HepG2 (cell line): Measurements from ENCODE around the gene PALM. TPM values are rescaled to one million over a fixed set of nuclear protein-coding genes. Genes with fewer than 3 reads are reported as not detected.

Experiments used
- ATAC-seq: fragments of 200-7000 bp; cut with Tn5 transposase; 3 replicates; pipeline ENCODE4 v1.9.1; 2020; ENCODE audit warnings: mild to moderate bottlenecking, moderate library complexity
- BruUV-seq: library from RNA; stranded (reverse); fragments of 400-500 nt; replicated peaks from 2 replicates; lab custom pipeline; 2021; lab: Mats Ljungman, UMichigan
- CTCF ChIA-PET: fragments of 300-600 bp; formaldehyde crosslinking; extraction: SDS; loops from one replicate; lab custom pipeline; 2021; ENCODE audit warnings: low total read pairs, inconsistent platforms, low intra/inter-chr PET ratio; lab: Yijun Ruan, JAX
- POLR2A ChIA-PET: fragments of 350-600 bp; sonication (Branson Sonifier 250); formaldehyde crosslinking; loops from one replicate; lab custom pipeline; 2020; ENCODE audit warnings: antibody characterized with exemption, inconsistent platforms; lab: Yijun Ruan, JAX
- DNase-seq: peaks from one replicate; pipeline ENCODE4 v3.0.0-alpha.2; 2015; ENCODE audit warnings: low spot score
- FAIRE-seq: peaks from 3 replicates; lab custom pipeline; 2011; peaks lifted over from hg19 to GRCh38; lab: Jason Lieb, UNC
- H2AFZ ChIP-seq: one replicate; pipeline ENCODE4 v1.6.1; 2011; ENCODE audit warnings: low read length, inconsistent platforms
- H3K27ac ChIP-seq: fragments of 300-600 bp; 3 replicates; pipeline ENCODE4 v1.8.0; 2011; ENCODE audit warnings: mixed run types, mild to moderate bottlenecking, mixed read lengths, low read length, inconsistent platforms; ENCODE audit not compliant: insufficient read depth; ENCODE audit errors: extremely low read length
- H3K27me3 ChIP-seq, 2 experiments: fragments of 200-600 bp in 1 of 2; 2 replicates in 1 of 2; 3 replicates in 1 of 2; pipeline versions ENCODE4 v1.6.0 to v1.8.0; 2011; ENCODE audit warnings: low read length in 2 of 2, mild to moderate bottlenecking in 2 of 2, moderate library complexity in 2 of 2, inconsistent platforms in 1 of 2; ENCODE audit not compliant: insufficient read depth in 2 of 2, control insufficient read depth in 1 of 2
- H3K36me3 ChIP-seq, 2 experiments: fragments of 200-600 bp in 1 of 2; replicated peaks in 1 of 2; 2 replicates in 1 of 2; 3 replicates in 1 of 2; pipeline versions ENCODE4 v1.5.1 to v1.8.0; 2011; ENCODE audit warnings: low read length in 2 of 2, inconsistent platforms in 1 of 2; ENCODE audit not compliant: insufficient read depth in 2 of 2, control insufficient read depth in 1 of 2
- H3K4me1 ChIP-seq: 2 replicates; pipeline ENCODE4 v1.5.1; 2012; ENCODE audit warnings: low read length, inconsistent platforms; ENCODE audit not compliant: insufficient read depth
- H3K4me2 ChIP-seq: 2 replicates; pipeline ENCODE4 v1.6.0; 2011; ENCODE audit warnings: low read depth, low read length, inconsistent platforms
- H3K4me3 ChIP-seq, 3 experiments: fragments of 200-600 bp in 1 of 3; sonication (generic), shearing (Covaris generic) in 1 of 3; replicated peaks in 1 of 3; 2 replicates each; pipeline ENCODE4 v1.5.1; 2011 to 2016; ENCODE audit warnings: low read length in 3 of 3, inconsistent platforms in 2 of 3, low read depth in 2 of 3, mild to moderate bottlenecking in 2 of 3, control low read depth in 1 of 3, mixed read lengths in 1 of 3; ENCODE audit not compliant: insufficient read depth in 1 of 3
- H3K79me2 ChIP-seq: one replicate; pipeline ENCODE4 v1.6.1; 2011; ENCODE audit warnings: low read length, inconsistent platforms; ENCODE audit not compliant: insufficient read depth
- H3K9ac ChIP-seq: 2 replicates; pipeline ENCODE4 v1.6.0; 2011; ENCODE audit warnings: mild to moderate bottlenecking, low read depth, low read length, inconsistent platforms; ENCODE audit not compliant: insufficient read depth
- H3K9me3 ChIP-seq: 2 replicates; pipeline ENCODE4 v1.5.1; 2012; ENCODE audit warnings: mild to moderate bottlenecking, low read length
- H4K20me1 ChIP-seq: 2 replicates; pipeline ENCODE4 v1.6.0; 2011; ENCODE audit warnings: inconsistent platforms, mild to moderate bottlenecking, low read length, moderate library complexity; ENCODE audit not compliant: insufficient read depth
- AGO1 ChIP-seq: fragments of 200-400 bp; formaldehyde crosslinking; IDR thresholded peaks from 2 replicates; pipeline ENCODE4 v1.6.1; 2017; ENCODE audit warnings: mild to moderate bottlenecking, low read depth, low read length, moderate library complexity; ENCODE audit not compliant: poor library complexity, severe bottlenecking
- CHD4 ChIP-seq: fragments of 200-600 bp; sonication (generic); IDR thresholded peaks from 2 replicates; pipeline ENCODE4 v1.7.0; 2017; ENCODE audit warnings: mild to moderate bottlenecking, low read length, borderline replicate concordance
- ELK4 ChIP-seq: sonication (generic); formaldehyde crosslinking; IDR thresholded peaks from 2 replicates; pipeline ENCODE4 v1.9.0; 2021; ENCODE audit warnings: missing genetic modification reagents, borderline replicate concordance
- ETV5 ChIP-seq: IDR thresholded peaks from 2 replicates; pipeline ENCODE4 v1.6.1; 2018; ENCODE audit warnings: missing biosample characterization, missing genetic modification reagents, inconsistent platforms, borderline replicate concordance
- HNRNPK ChIP-seq: fragments of 200-400 bp; formaldehyde crosslinking; IDR thresholded peaks from 2 replicates; pipeline ENCODE4 v1.6.1; 2018; ENCODE audit warnings: low read length, low read depth, moderate library complexity, mild to moderate bottlenecking; ENCODE audit not compliant: poor library complexity, severe bottlenecking
- HOXD1 ChIP-seq: sonication (generic); formaldehyde crosslinking; IDR thresholded peaks from 2 replicates; pipeline ENCODE4 v1.5.0; 2020; ENCODE audit warnings: missing genetic modification reagents
- NFRKB ChIP-seq: fragments of 450-650 bp; IDR thresholded peaks from 2 replicates; pipeline ENCODE4 v1.6.1; 2017
- NR1H2 ChIP-seq: sonication (generic); formaldehyde crosslinking; IDR thresholded peaks from 2 replicates; pipeline ENCODE4 v1.8.1; 2022; ENCODE audit warnings: low read depth, missing genetic modification reagents, borderline replicate concordance
- PITX1 ChIP-seq: sonication (generic); formaldehyde crosslinking; IDR thresholded peaks from 2 replicates; pipeline ENCODE4 v1.5.1; 2020; ENCODE audit warnings: mild to moderate bottlenecking, missing genetic modification reagents
- SNAI1 ChIP-seq: sonication (generic); formaldehyde crosslinking; IDR thresholded peaks from 2 replicates; pipeline ENCODE4 v1.5.0; 2020; ENCODE audit warnings: mild to moderate bottlenecking, missing genetic modification reagents, borderline replicate concordance
- SSRP1 ChIP-seq: IDR thresholded peaks from 2 replicates; pipeline ENCODE4 v1.6.1; 2016; ENCODE audit warnings: control low read depth
- STAT5B ChIP-seq: sonication (generic); formaldehyde crosslinking; IDR thresholded peaks from 2 replicates; pipeline ENCODE4 v1.4.0; 2020; ENCODE audit warnings: missing genetic modification reagents
- SYNCRIP ChIP-seq: fragments of 200-400 bp; formaldehyde crosslinking; IDR thresholded peaks from 2 replicates; pipeline ENCODE4 v1.6.1; 2018; ENCODE audit warnings: mild to moderate bottlenecking, low read depth, low read length; ENCODE audit not compliant: insufficient read depth
- ZFX ChIP-seq: sonication (generic); formaldehyde crosslinking; IDR thresholded peaks from 2 replicates; pipeline ENCODE4 v1.4.0; 2020; ENCODE audit warnings: mild to moderate bottlenecking, low read depth, missing genetic modification reagents, moderate library complexity
- ZKSCAN5 ChIP-seq: sonication (generic); formaldehyde crosslinking; IDR thresholded peaks from 2 replicates; pipeline ENCODE4 v1.5.1; 2020; ENCODE audit warnings: mild to moderate bottlenecking, missing genetic modification reagents
- ZNF33A ChIP-seq: sonication (generic); formaldehyde crosslinking; IDR thresholded peaks from 2 replicates; pipeline ENCODE4 v1.5.1; 2020; ENCODE audit warnings: missing genetic modification reagents, mild to moderate bottlenecking, moderate library complexity, borderline replicate concordance
- ZNF484 ChIP-seq: sonication (generic); formaldehyde crosslinking; IDR thresholded peaks from 2 replicates; pipeline ENCODE4 v1.5.1; 2020; ENCODE audit warnings: mild to moderate bottlenecking, low read depth, missing genetic modification reagents, borderline replicate concordance
- ZNF598 ChIP-seq: sonication (generic); formaldehyde crosslinking; IDR thresholded peaks from 2 replicates; pipeline ENCODE4 v1.5.1; 2020; ENCODE audit warnings: mild to moderate bottlenecking, missing genetic modification reagents, borderline replicate concordance
- ZNF691 ChIP-seq: sonication (generic); formaldehyde crosslinking; IDR thresholded peaks from 2 replicates; pipeline ENCODE4 v1.4.0; 2020; ENCODE audit warnings: missing genetic modification reagents, low read depth, mild to moderate bottlenecking, borderline replicate concordance
- ZNF777 ChIP-seq: sonication (generic); formaldehyde crosslinking; IDR thresholded peaks from 2 replicates; pipeline ENCODE4 v1.4.0; 2020; ENCODE audit warnings: missing genetic modification reagents
- ZNF83 ChIP-seq: sonication (generic); formaldehyde crosslinking; IDR thresholded peaks from 2 replicates; pipeline ENCODE4 v1.4.0; 2020; ENCODE audit warnings: missing genetic modification reagents, mild to moderate bottlenecking, borderline replicate concordance
- WGBS: methylation state at CpG from one replicate; pipeline ENCODE4 v1.1.6; 2017; ENCODE audit warnings: low lambda C conversion rate; 5-methylcytosine and 5-hydroxymethylcytosine counted together
- in situ Hi-C: cut with HindIII; loops from 2 replicates; pipeline ENCODE4 v1.10.0; 2017; ENCODE audit warnings: low pct_unique_long_range_greater_than_20kb; ENCODE audit not compliant: extremely low pct_ligation_motif_present
- intact Hi-C: fragments of 100-400 bp; cut with micrococcal nuclease; formaldehyde crosslinking; loops from one replicate; pipeline ENCODE4 v1.10.0; 2022; ENCODE audit not compliant: unreplicated experiment
- polyA plus RNA-seq, 8 experiments: library from polyadenylated mRNA; depleted of rRNA in 3 of 8; stranded (reverse) in 7 of 8; unstranded in 1 of 8; fragments of >200 nt; fragmentation: Illumina TruSeq in 4 of 8; extraction: Trizol in 4 of 8; gene quantifications; 2 replicates each; pipeline versions ENCODE4 v1.2.1 to v1.2.3, GENCODE V29; 2011 to 2016; ENCODE audit warnings: low read depth in 4 of 8, missing spikeins in 1 of 8, mixed read lengths in 1 of 8; ENCODE audit not compliant: insufficient read depth in 1 of 8
- total RNA-seq, 5 experiments: library from RNA; depleted of rRNA; stranded (reverse); fragments of >200 nt; fragmentation: Illumina TruSeq; extraction: Trizol; gene quantifications; 2 replicates each; pipeline ENCODE4 v1.2.3, GENCODE V29; 2016; ENCODE audit warnings: low read depth in 1 of 5

PALM gene
- total and polyA plus RNA-seq, 2 of the 13 experiments (the other 11 are each of a cell fraction or from before 2014, with no cell fraction given): 4.0 to 9.7 TPM

- TF ChIP-seq ZNF484 (CRISPR knock-in tag): no peak
- TF ChIP-seq STAT5B: no peak
- TF ChIP-seq ELK4: no peak
- TF ChIP-seq ZNF83: no peak
- no peak for TF ChIP-seq HOXD1
- 0 out of 2 replicates have a peak, but pooled peaks have one; percentile 29 for TF ChIP-seq ZFX (CRISPR knock-in tag)
- no peak for TF ChIP-seq NFRKB
- no peak for TF ChIP-seq ZNF598 (CRISPR knock-in tag)
- TF ChIP-seq HNRNPK: no peak
Observed at GRCh38 chr19:795073-795611, 86.4 kb downstream of the PALM start (continued).

GRCh38 chr19:795691-796581 lies 87.2 kb downstream of the PALM start:
- Histone ChIP-seq H2AFZ (no peak overlapping the region), H3K36me3 (peaks cover 7 to 9% of the 10 kb centered on the region in 2 experiments; a peak in 4 of 5 replicates), H3K4me2 (peak overlapping the region; percentile 77), H3K27me3 (no peaks in the 10 kb centered on the region; a peak in 1 of 5 replicates), H4K20me1 (peaks cover 28% of the 10 kb centered on the region), H3K9ac (peak overlapping the region; percentile 91), H3K4me3 (peak overlapping the region; percentile 69 to 85 (median 69)), H3K79me2 (peaks cover 30% of the 10 kb centered on the region), H3K9me3 (no peaks in the 10 kb centered on the region), H3K4me1 (peaks cover 69% of the 10 kb centered on the region), H3K27ac (peak overlapping the region; percentile 87)
- ATAC-seq (no peak), FAIRE-seq (no peak), DNase-seq (no peak)
- WGBS: 67% methylated on average over 11 of the region's 39 CpGs
- ChIA-PET CTCF (no interaction called here), POLR2A (interaction anchor here (1.6 to 2.0 kb wide), 2 partner anchors 14 to 56 kb away, joined by 4 to 10 read pairs; no protein-coding TSS in a partner anchor)
- in situ Hi-C loops (no loop called here), intact Hi-C loops (no loop called here)
- BruUV-seq: no TSS peak
- no peak for TF ChIP-seq ZNF691
- no peak for TF ChIP-seq NR1H2 (CRISPR knock-in tag)
- 0 out of 2 replicates have a peak, but pooled peaks have one; percentile 10 for TF ChIP-seq ZKSCAN5 (CRISPR knock-in tag)
- no peak for TF ChIP-seq SYNCRIP
- peak; percentile 32; the same call in 1 of the 2 replicates for TF ChIP-seq ZNF777 (CRISPR knock-in tag)
- TF ChIP-seq AGO1: peak; percentile 4
- TF ChIP-seq ZNF33A (CRISPR knock-in tag): 0 out of 2 replicates have a peak, but pooled peaks have one; percentile 33
- TF ChIP-seq SNAI1 (CRISPR knock-in tag): 0 out of 2 replicates have a peak, but pooled peaks have one; percentile 42
- TF ChIP-seq SSRP1: no peak
- no peak for TF ChIP-seq ETV5 (CRISPR knock-in tag)
- TF ChIP-seq PITX1: 0 out of 2 replicates have a peak, but pooled peaks have one; percentile 17
- TF ChIP-seq CHD4: peak; percentile 29; the same call in 1 of the 2 replicates
